Activated T-cell treated with anti-CD3 and anti-CD28 coated beads, Interleukin-2, amount 50 U/mL, for 1 hour (primary cell): Measurements from ENCODE around the gene CDK6.

ENCODE experiments used
- DNase-seq: peaks from one replicate; pipeline ENCODE4 v3.0.0-alpha.2; 2020

Gene CDK6

DNA sequence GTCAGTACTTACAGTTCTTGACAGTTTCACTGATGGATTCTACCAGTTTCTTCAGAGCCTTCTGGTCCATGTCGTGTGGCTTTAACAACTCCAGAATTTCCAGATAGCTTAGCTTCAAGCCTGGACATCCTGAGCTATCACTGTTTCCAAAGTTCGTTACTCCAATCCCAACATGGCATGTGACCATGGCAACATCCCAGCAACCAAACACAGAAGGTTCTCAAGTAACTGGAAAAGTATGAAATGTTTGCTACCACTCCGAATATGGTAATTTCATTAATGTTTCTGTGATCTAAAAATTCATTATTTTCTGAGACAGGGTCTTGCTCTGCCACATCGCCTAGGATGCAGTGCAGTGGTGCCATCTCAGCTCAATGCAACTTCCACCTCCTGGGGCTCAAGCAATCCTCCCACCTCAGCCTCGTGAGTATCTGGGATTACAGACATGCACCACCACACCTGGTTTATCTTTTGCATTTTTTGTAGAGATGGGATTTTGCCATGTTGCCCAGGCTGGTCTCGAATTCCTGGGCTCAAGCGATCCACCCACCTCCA lies 278.5 kb downstream of the CDK6 start:
- no peak for DNase-seq

DNA sequence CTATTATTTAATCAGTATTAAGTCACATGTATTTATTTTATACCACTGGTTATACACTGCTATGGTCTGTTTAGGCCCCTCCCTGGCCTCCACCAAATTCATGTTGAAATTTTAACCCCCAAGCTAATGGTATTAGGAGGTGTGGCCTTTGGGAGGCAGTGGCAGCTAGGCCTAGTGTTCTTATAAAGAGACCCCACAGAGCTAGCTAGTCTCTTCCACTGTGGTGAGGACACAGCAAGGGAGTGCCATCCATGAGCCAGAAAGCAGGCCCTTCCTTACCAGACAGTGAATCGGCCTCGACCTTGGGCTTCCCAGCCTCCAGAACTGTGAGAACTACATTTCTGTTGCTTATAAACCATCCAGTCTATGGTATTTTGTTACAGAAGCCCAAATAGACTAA lies 279.1 kb downstream of the CDK6 start:
- no peak for DNase-seq
